Peyer's patch (tissue), 4 donors: ENCODE data around the gene PSEN1. TPM values are rescaled to one million over a fixed set of nuclear protein-coding genes. Genes with fewer than 3 reads are reported as not detected.
A peak's percentile ranks its signal among the peaks of the same experiment; 100 is the strongest.

Experiments
- DNase-seq, 3 donors: peaks; one replicate each; pipeline ENCODE4 v3.0.0-alpha.2; 2017 to 2019
- H3K27ac ChIP-seq, 4 donors: fragments of 200-600 bp; sonication (generic); one replicate each; pipeline ENCODE4 v1.5.1; 2016 to 2019
- H3K27me3 ChIP-seq, 2 donors: fragments of 200-600 bp; sonication (generic); one replicate each; pipeline ENCODE4 v1.5.1; 2019
- H3K36me3 ChIP-seq, 3 donors: fragments of 200-600 bp; sonication (generic); one replicate each; pipeline ENCODE4 v1.5.1; 2016 to 2019
- H3K4me1 ChIP-seq, 4 donors: fragments of 200-600 bp; sonication (generic); one replicate each; pipeline ENCODE4 v1.5.1; 2016 to 2019
- H3K4me3 ChIP-seq, 4 donors: fragments of 200-600 bp; sonication (generic); 1 replicate in 3 of 4; 2 replicates in 1 of 4; pipeline ENCODE4 v1.5.1; 2016 to 2019; ENCODE audit warnings: mild to moderate bottlenecking in 1 of 4
- H3K9me3 ChIP-seq, 4 donors: fragments of 200-600 bp; sonication (generic); one replicate each; pipeline ENCODE4 v1.5.1; 2016 to 2019; ENCODE audit warnings: mild to moderate bottlenecking in 1 of 4
- CTCF ChIP-seq, 6 experiments: fragments of 450-650 bp in 4 of 6; fragments of 200-600 bp in 2 of 6; sonication (generic) in 1 of 6; IDR thresholded peaks; one replicate each; pipeline ENCODE4 v1.5.1; 2017 to 2019; ENCODE audit warnings: antibody characterized with exemption in 6 of 6, mild to moderate bottlenecking in 3 of 6, moderate library complexity in 1 of 6
- POLR2A ChIP-seq, 2 donors: fragments of 450-650 bp; IDR thresholded peaks; one replicate each; pipeline ENCODE4 v1.5.1; 2017; ENCODE audit warnings: antibody characterized with exemption in 2 of 2, mild to moderate bottlenecking in 2 of 2, moderate library complexity in 2 of 2
- total RNA-seq, 4 donors: library from RNA; depleted of rRNA; stranded (reverse); fragments of >200 nt; gene quantifications; one replicate each; pipeline ENCODE4 v1.1.0, GENCODE V29; 2016

Gene PSEN1
- total RNA-seq, 4 donors from 2014 or later, result 32.2 to 118 (median 100) TPM

- Histone ChIP-seq H3K27ac (no peak overlapping the region), H3K4me3 (no peak overlapping the region), H3K36me3 (no peaks in the 10 kb centered on the region), H3K4me1 (no peaks in the 10 kb centered on the region), H3K27me3 (no peaks in the 10 kb centered on the region), H3K9me3 (no peaks in the 10 kb centered on the region)
- TF ChIP-seq POLR2A (IDR thresholded peaks at IDR 0.05), result no peak
- no peak for TF ChIP-seq CTCF (IDR thresholded peaks at IDR 0.05)
- no peak for DNase-seq
Measured at GRCh38 chr14:73261520-73262426, 125.5 kb downstream of the PSEN1 start.

- Histone ChIP-seq H3K9me3 (no peaks in the 10 kb centered on the region), H3K4me3 (no peak overlapping the region), H3K27me3 (no peaks in the 10 kb centered on the region), H3K4me1 (no peaks in the 10 kb centered on the region), H3K27ac (no peak overlapping the region), H3K36me3 (no peaks in the 10 kb centered on the region)
- peak in 1 of 3 donors; percentile 33 for DNase-seq
- TF ChIP-seq POLR2A (IDR thresholded peaks at IDR 0.05) (no peak), CTCF (IDR thresholded peaks at IDR 0.05) (no peak)
Measured at GRCh38 chr14:73262427-73263183, 126.3 kb downstream of the PSEN1 start.

GRCh38 chr14:73263606-73264005, 127.3 kb downstream of the PSEN1 start:
- no peaks in the 10 kb centered on the region for H3K27me3 ChIP-seq

GRCh38 chr14:73264080-73264884, 128.0 kb downstream of the PSEN1 start:
- Histone ChIP-seq H3K36me3 (no peaks in the 10 kb centered on the region), H3K9me3 (no peaks in the 10 kb centered on the region), H3K27ac (no peak overlapping the region), H3K4me3 (no peak overlapping the region), H3K27me3 (no peaks in the 10 kb centered on the region), H3K4me1 (no peaks in the 10 kb centered on the region)
- TF ChIP-seq POLR2A (IDR thresholded peaks at IDR 0.05) (no peak), CTCF (IDR thresholded peaks at IDR 0.05) (no peak)
- peak in 1 of 3 donors; percentile 41 for DNase-seq

More at GRCh38 chr14:73263606-73264005, 127.3 kb downstream of the PSEN1 start:
- Histone ChIP-seq H3K9me3 (no peaks in the 10 kb centered on the region), H3K36me3 (no peaks in the 10 kb centered on the region), H3K27ac (no peak overlapping the region), H3K4me3 (no peak overlapping the region), H3K4me1 (no peaks in the 10 kb centered on the region)
- TF ChIP-seq POLR2A (IDR thresholded peaks at IDR 0.05) (no peak), CTCF (IDR thresholded peaks at IDR 0.05) (no peak)
- DNase-seq, result no peak
